Measurements from ENCODE around the gene GPHN.

Gene GPHN

DNA sequence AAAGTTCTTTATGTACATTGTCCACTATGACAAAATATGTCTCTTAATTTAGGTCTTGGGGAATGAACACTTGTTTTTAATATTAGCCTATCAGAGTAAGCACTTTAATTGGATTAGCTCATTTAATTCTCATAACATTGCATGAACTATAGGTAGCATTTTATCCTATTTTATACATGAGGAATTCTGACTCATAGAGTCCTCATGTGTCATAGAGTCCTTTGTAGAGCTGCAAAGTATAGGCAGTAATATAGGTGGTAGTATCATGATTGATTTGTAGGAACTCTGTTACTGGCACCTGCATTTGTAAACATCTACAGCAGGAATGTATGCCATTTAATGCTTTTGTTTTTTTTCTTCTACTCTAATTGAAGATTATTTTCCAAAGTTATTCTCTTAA, 96.0 kb downstream of the GPHN start:
- DNase-seq = no peak

DNA sequence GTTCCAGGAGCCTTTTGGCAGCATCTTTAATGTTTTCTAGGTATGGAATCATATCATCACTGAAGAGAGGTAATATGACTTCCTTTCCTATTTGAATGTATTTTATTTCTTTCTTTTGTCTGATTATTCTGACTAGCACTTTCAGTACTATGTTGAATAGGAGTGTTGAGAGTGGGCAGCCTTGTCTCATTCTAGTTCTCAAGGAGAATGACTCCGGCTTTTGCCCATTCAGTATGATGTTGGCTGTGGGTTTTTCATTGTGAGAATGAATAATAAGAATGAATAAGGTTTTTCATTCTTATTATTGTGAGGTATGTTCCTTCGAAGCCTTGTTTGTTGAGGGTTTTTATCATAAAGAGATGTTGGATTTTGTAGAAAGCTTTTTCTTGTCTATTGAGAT, 98.9 kb downstream of the GPHN start:
- DNase-seq = no peak

DNA sequence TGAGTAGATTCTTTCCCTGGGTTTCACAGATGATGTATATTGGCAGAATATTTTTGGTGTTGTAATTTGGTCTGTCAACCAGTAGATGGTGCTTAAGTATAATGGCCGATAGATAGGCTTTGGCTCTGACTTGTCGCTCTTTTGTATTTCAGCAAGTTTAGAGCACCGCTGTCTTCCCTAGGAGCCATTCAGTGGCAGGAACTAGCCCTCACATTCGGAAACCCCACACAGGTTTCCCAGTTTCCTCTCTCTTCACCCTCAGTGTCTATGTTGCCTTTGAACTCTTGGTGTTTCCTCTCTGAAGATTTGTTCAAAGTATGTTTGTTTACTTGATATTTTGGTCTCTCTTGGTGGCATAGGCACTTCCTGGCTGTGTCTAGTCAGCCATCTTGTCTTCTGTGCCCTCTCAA, 102.2 kb downstream of the GPHN start:
- no peak for DNase-seq

DNA sequence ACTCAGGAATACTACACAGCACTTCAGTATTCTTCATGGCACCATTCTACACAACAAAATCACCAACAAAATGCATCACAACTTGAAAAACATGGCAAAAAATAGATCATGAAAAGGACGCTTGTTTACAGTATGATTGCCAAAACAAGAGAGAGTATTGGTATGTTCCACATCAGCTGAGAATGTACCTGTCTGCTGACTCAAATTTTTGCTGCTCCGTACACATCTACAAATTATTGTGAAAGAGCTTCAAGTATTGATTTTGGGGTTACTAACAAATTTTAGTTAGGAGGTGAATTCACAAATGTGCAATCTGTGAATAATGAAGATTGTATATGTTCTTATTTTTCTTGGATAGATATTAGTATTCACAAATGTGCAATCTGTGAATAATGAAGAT, 105.4 kb downstream of the GPHN start:
- no peak for DNase-seq

DNA sequence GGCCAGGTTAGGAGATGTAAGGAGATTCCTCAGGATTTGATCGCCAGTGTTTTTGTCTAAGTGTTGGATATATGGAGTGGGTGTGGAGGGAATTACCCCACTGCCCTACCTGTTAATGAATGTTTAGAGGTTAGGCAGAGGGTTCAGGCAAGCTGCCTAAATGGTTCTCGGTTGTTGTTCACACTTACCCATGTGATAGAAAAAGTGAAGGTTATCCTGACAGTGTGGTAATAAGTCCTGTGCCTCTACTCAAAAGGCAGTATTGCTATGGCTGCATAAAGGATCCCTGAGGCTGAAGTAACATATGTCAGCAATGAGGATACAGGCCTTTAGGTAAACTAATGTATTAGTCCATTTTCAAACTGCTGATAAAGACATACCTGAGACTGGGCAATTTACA, 112.0 kb downstream of the GPHN start:
- no peak for DNase-seq

DNA sequence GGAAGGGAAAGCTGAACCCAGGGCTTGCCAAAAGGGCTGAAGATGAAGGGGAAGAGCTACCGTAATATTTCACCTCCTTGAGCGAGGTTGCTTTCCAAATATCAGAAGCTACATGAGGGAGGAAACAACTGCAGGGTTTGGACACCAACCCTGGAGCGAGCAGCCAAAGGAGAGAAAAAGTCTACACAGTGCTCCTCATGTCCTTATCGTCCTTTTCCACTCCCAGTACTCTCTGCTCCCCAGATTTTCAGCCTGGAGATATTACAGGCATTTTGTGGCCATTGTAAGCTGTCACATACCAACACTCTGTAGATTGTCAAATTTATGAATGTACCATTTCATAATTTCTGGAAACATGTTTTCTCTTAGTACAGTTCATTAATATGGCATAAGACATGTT, 115.9 kb downstream of the GPHN start:
- DNase-seq = no peak

DNA sequence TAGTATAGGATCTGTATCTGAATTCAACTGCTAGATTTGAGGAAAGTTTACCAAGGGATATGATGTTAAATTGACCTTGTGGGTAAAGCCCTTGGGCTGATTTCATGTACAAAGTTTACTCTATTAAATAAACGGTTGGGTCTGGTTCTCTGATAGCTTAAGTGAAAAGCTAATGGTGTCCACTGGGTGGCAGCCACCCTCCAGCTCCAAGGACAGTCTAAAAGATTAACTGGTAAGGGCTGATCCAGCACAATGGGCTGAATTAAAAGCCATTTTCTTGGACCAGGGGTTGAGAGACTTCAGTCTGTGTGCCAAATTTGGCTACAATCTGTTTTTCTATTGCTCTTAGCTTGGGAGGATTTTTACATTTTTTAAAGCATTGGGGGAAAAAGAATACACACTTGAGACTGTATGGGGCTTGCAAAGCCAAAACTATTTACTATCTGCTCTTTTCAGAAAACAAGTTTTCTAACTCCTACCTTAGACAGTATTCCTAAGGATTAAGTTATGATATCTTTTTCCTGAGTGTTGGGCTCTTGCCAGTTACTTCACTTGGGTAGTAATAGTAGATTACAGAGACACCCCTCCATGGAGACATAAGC, 116.5 kb downstream of the GPHN start:
- DNase-seq = no peak

DNA sequence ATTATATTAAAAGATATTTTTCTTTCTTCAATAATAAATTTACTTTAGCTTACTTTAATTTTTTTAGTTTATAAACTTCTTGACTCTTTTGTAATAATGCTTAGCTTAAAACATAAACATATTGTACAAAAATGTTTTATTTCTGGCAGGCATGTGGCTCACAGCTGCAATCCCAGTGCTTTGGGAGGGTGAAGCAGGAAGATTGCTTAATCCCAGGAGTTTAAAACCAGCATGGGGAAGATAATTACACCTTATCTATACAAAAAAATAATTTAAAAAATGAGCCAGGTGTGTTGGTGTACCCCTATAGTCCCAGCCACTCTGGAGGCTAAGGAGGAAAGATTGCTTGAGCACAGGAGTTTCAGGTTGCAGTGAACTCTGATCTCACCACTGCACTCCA, 120.7 kb downstream of the GPHN start:
- no peak for DNase-seq

DNA sequence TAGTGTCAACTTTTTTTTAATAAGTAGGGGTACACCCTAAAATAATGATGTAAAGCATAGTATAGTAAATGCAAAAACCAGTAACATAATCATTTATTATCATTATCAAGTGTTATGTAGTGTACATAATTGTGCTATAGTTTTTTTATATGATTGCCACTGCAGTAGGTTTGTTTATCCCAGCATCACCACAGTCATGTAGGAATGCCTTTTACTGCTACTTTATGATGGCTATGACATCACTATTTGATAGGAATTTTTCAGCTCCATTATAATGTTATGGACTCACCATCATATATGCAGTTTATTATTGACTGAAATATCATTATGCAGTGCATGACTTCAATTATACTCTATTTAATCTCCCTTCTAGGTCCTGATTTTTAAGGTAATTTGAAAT, 121.6 kb downstream of the GPHN start:
- no peak for DNase-seq

DNA sequence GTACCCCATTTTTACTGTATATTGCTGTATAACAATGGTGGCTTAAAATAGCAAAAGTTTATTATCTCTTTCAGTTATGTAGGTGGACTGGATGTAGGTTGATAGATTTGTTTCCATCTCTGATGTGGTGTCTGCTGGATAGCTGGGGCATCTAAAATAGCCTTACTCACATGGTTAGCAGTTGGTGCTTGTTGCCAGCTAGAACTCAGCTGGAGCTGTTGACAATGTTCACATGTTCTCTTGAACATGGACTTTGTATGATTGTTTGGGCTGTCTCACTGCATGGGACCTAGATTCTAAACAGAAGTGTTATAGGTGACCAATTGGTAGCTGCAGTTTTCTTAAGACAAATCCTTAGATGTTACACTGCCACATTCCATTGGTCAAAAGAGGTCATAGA, 126.9 kb downstream of the GPHN start:
- DNase-seq = no peak

DNA sequence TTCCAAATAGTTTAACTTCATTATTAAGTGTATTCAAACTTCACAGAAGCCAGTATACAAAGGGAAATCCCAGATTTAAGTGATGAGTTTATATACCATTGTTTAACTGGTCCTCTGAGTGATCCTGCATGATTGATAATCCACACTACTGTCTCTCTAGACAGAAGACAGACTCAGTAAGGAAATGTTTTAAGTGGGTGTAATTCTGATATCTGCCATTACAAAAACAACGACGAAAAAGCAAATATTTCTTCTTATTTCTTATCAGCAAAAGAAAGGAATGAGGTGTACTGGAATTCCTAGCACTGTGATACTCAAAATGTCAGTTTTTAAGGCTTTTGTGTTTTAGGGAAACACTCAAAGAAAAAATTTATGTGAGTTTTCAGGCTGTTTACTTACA, 127.5 kb downstream of the GPHN start:
- no peak for DNase-seq

DNA sequence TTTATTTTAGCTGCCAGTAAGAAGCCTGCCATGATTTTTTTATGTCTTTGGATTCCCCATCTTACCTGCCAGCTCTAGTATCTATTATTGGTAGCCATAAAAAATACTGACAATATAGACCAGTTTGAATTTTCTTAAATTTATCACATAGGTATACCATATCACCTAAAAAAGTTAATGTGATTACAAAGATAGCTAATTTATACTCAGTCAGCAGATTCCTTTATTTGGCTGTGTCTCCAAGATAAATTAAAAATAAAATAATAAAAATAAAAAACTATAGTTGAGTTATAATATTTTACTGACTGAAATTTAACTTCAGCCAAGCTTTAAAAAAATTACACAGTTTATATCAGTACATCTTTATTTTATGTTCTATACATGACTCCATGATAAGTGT, 128.3 kb downstream of the GPHN start:
- no peak for DNase-seq

DNA sequence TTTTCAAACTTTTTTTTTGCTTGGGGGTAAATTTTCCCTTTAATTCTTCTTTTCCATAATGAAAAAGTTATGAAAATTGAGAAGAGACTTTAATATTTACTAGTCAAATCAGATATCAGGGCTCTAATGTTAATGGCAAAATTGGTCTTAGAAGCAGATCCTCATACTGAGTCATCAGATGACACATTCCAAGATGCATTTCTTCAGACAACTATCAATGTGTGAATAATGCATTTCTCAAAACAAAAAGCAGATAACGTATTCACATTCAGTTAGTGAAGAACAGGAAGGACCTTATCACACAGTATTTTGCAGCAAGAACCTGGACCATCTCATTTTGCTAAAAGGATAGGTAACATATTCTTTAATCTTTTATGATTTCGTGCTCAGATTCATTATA, 130.7 kb downstream of the GPHN start:
- DNase-seq = no peak

DNA sequence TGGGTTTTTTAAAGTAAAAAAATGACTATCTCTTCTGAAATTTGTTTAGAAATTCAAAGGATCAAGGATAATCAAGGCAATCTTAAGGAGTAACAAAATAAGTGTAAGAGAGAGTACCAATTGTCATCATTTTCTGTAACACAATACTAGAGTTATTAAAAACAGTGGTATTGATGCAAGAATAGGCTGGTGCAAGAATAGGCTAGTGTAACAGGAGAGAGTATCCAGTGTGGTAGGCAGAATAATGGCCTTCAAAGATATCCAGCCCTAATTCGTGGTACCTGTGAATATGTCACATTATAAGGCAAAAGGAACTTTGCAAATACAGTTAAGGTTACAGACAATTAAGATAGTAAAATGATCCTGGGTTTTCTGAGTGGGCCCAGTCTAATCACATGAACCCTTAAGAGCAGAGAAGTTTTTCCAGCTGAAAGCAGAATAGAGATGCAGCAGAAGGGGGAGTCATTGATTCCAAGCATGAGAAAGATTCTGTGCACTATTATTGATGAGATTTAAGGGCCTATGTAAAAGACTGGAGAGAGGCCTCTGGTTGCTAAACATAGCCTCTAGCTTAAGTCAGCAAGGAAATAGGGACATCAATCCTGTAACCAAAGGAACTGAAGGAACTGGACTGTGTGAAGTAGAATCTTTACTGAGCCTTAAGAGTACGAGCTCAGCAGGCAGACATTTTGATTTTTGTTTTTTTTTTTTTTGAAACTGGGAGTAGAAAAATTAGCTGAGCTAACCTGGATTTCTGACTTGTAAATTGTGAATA, 134.1 kb downstream of the GPHN start:
- no peak for DNase-seq

DNA sequence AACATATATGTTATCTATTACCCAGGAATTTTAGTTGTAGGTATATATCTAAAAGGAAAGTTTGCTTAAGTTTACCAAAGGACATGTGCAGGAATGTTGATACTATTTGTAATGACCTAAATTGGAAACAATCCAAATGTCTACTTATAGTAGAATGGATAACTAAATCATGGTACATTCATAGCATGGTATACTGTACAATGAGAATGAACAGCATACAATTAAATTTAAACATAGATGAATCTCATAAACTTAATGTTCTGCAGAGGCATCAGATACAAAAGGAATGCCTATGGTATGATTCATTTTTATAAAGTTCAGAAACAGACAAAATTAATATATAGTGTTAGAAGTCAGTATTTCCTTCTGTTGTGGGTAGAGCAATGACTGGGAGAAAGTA, 135.4 kb downstream of the GPHN start:
- no peak for DNase-seq

DNA sequence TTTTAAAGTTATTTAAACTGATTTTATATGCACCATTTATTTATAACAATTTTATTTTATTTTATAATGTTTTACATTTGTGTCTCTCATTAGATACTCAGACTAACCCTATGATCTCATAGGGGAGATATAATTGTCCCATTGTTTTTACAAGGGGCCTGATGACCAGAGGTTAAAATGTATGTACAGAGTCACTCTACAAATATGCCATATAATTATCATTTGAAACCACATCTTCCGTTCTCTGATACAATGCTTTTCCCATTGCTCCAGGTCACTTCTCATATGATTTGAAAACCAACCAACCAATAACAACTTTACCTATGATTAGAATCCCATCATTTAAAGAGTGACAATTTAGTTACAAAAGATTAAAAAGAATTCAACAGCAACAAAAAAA, 137.8 kb downstream of the GPHN start:
- DNase-seq = no peak

DNA sequence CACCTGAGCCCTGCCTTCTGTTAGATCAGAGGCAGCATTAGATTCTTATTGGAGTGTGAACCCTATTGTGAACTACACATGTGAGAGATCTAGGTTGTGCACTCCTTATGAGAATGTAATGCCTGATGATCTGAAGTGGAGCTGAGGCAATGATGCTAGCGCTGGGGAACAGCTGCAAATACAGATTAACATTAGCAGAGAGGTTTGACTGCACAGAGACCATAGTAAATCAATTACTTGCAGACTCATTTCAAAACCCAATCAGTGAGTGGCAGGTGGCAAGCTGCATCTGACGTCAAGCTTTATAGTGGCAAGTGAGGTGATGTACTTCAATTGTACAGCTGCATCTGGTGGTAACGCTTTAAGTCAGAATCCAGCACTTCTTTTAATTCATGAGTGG, 141.6 kb downstream of the GPHN start:
- DNase-seq = no peak

DNA sequence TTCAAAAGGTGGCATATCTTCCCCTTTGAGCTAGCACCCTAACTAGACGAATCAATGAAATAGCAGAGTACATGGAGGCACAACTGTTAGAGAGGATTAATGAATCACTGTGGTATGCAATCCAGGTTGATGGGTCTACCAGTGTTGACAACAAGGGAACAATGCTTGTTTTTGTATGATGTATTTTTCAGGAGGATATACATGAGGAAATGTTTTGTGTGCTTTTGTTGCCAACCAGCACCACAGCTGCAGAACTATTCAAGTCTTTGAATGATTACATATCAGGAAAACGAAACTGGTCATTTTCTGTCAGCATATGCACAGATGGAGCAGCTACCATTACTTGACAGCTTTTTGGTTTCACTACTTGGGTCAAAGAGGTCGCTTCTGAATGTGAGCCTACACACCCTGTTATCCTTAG, 142.6 kb downstream of the GPHN start:
- no peak for DNase-seq

DNA sequence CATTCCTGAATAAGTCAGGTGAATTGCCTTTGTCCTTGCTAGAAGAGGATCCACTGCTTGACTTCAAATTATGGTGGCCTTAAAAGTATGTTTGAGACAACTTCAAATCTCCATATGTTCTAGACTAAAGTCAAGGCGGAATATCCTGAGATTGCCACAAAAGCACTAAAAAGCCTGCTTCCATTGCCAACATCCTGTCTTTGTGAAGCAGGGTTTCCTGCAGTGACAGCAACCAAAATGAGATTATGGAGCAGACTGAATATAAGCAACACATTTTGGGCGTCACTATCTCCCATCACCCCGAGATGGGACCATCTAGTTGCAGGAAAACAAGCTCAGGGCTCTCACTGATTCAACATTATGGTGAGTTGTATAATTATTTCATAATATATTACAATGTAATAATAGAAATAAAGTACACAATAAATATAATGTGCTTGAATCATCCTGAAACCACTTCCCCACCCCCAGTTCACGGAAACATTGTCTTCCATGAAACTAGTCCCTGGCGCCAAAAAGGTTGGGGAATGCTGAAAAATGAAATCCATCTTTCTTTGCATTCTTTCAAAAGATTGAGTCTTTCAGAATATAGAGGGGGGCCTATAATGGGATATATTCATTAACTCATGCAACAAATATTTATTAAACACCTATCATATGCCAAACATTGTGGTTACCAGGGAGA, 143.7 kb downstream of the GPHN start:
- no peak for DNase-seq

DNA sequence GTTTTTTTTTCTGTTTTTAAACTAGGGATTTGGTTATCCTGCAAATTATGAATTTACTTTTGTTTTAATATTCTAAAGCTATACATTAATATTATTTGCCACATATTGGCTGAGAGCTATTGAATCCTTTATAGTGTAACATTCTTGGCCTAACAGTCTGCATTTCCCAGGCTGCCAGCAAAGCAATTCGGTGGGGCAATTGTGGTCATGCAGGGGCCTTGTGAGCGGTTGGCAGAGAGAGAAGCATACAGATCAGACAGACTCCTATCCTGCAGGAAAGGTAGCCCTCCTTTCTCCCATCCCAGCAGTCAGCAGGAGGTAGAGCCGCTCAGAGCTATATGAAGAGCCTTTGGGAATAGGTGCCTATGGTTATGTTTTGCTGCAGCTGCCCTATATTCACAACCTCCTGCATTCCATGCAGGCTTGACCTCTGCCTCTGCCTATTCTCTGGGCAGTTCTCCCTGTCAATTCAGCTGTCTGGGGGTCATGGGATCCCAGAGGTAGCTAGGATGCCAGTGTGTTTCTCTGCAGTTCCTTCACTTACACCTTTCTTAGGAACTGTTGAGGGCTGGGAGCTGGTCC, 144.7 kb downstream of the GPHN start:
- DNase-seq = no peak

DNA sequence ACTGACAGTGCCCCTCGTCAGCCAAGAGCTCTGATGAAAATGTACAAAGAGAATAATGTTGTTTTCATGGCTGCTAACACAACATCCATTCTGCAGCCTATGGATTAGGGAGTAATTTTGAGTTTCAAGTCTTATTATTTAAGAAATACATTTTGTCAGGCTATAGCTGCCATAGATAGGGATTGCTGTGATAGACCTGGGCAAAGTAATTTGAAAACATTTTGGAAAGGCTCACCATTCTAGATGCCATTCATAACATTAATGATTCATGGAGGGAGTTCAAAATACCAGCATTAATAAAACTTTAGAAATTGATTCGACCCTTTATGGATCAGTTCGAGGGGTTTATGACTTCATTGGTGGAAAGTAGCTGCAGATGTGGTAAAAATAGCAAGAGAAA, 149.8 kb downstream of the GPHN start:
- DNase-seq = no peak

DNA sequence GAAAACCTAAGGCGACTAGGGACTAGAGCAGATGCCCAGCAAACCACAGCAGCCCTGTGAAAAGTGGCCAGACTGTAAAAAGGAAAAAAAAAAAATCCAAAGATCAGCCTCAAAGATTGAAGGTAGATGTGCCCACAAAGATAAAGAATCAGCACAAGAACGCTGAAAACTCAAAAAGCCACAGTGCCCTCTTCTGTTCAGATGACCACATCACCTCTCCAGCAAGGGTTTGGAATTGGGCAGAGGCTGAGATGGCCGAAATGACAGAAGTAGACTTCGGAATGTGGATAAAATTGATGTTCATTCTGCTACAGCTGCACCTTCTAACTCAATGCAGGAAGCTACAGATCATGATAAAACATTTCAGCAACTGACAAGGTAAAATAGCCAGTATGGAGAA, 154.4 kb downstream of the GPHN start:
- no peak for DNase-seq

DNA sequence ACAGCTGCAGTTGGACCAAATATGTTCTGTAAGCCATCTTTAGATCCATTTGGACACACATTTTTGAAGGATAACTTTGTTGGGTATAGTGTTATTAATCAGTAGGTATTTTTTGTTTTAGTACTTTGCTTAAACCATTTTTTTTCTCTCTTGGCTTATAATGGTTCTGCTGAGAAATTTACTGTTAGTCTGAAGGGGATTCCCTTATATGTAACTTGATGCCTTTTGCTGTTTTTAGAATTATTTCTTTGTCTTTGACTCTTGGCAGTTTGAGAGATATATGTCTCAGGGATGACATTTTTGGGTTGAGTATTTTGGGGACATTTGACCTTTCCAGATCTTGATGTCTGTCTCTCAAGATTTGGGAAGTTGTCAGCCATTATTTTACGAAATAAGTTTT, 169.8 kb downstream of the GPHN start:
- no peak for DNase-seq

DNA sequence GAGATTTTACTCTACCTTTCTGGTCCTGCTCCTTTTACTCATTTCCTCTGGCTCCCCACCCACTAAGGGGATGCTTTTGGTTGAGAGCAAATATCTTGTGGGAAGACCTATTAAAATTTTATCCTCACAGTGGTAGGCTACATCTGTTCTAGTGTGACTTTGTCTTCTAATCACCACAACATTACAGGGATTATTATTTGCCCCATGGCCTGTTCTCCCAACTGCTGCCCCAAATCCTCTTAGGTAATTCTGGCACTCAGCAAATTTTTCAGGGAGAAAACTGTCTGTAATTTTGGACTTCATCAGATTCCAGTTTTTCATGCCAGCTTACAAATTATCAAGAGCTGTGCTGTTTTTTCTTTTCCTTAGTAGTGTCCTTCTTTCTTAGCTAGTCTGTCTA, 172.3 kb downstream of the GPHN start:
- no peak for DNase-seq
